Activated T-cell treated with anti-CD3 and anti-CD28 coated beads, Interleukin-2, amount 50 U/mL, for 48 hours (primary cell): Measurements from ENCODE around the gene MYOD1.

Experiments used
- DNase-seq, 2 experiments: peaks; one replicate each; pipeline ENCODE4 v3.0.0-alpha.2; 2020

Gene MYOD1

DNA sequence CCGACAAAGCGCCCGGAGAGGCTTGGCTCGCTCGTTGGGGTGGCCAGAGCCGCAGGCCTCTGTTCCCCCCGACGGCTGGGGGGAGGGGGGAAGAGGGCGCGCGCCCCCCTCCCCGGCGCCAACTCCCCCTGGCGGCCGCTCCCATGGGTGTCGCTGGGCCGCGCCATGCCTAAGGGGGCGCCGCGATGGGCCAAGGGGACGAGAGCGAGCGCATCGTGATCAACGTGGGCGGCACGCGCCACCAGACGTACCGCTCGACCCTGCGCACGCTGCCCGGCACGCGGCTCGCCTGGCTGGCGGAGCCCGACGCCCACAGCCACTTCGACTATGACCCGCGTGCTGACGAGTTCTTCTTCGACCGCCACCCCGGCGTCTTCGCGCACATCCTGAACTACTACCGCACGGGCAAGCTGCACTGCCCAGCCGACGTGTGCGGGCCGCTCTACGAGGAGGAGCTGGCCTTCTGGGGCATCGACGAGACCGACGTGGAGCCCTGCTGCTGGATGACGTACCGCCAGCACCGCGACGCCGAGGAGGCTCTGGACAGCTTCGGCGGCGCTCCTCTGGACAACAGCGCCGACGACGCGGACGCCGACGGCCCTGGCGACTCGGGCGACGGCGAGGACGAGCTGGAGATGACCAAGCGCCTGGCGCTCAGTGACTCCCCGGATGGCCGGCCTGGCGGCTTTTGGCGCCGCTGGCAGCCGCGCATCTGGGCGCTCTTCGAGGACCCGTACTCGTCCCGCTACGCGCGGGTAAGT is 16.6 kb downstream of the MYOD1 start:
- DNase-seq = no peak

DNA sequence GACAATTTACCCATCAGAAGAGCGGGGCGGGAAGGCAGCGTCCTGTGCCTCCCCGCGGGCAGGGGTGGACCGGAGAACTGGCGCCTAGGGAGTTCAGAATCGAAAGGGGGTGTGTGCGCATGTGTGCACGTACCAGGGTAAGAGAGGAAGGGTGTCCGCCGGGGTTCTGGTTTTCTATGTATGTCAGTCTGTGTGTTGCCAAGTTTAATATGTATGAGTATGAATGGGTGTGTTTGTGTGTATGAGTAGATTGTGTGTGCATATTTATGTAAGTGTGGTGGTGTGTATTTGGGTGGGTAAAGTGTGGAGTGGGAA is 17.2 kb downstream of the MYOD1 start:
- DNase-seq = no peak

DNA sequence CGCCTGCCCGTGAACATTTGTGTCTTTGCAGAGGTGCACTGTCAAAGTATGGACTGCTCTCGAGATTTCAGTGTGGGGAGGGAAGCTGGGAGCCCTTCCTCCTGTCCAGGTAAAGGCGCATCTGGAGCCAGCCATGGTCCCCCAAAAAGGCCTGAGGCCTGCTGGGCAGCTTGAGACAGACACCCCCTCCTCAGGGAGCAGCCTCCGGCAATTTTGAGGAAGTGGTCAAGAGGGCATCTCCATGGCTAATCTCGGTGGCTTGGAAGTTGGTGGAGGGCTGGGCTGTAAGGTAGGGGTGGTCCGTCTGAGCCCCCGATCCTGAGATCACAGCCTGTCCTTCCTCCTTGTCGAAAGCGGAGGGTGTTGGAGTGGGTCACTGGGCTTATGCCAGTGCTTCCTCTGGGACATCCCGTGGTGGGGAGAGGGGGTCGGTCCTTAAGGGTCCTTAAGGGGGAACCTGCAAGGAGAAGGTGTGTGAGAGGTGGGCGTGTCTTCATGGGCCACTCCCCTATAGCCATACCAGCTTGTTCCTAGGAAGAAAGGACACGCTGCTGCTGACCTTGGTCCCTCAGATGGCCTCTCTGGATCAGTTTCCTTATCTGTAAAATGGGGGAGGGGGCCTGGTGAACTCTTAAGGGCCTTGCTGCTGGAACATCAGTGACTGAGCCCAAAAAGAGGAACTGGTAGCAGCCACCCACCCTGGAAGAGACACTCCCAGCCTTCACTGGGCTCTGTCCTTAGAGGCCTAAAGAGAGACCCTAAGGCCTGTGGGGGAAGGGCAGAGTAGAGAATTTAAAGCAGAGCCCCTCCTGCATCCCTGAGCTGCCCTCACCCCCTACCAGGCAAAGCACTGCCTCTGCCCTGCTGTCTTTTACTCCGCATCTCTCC is 17.8 kb downstream of the MYOD1 start:
- DNase-seq = no peak

DNA sequence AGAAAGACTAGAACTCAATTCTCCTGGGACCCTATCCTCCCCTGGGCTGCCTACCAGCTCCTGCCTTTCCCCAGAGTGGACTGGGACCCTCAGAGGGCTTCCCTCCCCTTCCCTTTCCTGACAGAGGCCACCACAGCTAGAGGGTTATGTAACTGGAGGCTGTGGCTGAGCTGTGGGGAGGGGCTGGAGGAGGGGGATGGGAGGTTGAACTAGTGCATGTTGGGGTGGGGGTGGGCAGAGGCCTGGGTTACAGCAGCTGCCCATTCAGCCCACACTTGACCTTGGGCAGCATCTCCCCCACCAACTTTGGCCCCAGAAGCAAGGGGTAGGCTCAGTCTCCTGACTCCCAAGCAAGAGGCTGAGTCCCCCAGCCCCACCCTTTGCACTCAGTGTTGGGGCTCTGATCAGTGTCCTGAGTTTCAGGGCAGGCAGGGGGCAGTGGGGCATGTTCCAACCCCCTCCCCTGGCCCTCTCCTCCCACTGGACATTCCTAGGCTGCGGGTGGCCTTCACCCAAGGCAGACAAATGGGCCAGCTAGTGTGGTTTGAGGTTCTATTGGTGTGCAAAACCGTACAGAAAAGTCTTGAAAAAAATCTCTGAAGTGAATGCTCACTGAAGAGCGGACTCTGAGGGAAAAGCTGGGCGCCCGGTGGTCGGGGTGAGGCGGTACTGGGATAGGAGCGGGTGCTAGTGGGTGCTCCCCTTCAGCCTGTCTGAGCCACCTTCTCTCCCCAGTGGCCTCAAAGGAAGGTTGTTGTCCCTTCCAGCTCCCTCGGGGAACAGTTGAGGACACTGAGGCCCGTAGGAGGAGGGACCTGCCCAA is 19.0 kb downstream of the MYOD1 start:
- DNase-seq = no peak

DNA sequence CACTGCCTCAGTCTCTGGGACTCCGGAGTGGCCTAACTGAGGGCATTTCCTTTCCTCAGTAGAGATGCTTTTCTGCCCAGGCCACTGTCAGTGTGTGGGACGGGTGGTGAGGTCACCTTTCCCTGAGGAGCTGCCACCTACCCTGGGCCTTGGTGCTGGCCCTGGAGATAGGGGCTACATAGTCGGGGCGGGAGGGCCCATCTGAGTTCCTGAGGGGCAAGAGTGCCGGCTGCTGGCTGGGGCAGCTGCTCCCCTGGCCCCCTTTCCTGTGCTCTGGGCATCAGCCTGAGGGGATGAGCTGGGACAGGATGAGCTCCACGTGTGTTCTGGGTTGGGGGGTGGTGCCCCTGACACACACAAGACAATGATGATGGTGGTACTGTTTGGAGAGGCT is 20.6 kb downstream of the MYOD1 start:
- DNase-seq = no peak

DNA sequence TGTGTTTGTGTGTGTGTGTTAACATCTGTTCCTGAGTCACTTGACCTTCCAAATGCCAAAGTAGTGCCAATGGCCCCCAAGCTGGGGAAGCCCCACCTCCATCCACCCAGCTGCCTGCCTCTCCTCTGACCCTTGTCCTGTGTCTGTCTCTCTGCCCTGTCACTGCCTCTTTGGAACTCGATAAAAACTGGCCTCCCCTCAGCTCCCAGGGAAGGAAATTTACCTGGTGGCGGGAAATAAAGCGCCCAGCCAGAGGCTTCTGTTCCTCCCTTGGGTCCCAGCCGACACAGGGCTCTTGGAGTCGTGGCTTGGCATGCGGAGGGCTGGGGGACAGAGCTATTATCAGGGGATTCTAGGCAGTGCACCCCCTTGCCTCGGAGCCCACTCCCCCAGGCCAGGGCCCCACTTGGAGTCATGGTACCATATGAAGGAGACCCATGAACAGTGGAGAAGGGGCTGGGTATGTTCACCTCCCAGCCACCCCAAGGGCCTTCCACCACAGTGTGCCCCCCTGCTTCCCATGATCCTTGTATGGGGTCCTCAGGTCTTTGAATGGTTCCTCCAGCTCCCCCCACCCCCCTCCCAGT is 21.4 kb downstream of the MYOD1 start:
- DNase-seq = no peak

DNA sequence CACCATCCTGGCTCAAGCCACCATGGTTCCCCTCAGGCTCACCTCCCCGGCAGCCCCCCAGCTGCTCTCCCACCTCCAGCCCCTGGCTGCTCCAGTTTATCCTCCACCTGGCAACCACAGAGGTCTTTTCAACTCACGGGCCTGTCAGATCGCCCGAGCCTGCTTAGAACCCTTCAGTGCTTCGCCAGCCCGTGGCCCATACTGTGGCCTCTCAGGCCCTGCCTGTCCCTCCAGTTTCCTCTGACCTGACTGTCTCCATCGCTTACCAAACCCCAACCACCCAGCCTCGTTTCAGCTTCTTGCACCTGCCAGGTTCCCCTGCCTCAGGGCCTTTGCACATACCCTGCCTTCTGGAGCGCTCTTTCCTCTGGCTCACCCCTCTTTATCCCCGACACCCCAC is 22.1 kb downstream of the MYOD1 start:
- no peak for DNase-seq

DNA sequence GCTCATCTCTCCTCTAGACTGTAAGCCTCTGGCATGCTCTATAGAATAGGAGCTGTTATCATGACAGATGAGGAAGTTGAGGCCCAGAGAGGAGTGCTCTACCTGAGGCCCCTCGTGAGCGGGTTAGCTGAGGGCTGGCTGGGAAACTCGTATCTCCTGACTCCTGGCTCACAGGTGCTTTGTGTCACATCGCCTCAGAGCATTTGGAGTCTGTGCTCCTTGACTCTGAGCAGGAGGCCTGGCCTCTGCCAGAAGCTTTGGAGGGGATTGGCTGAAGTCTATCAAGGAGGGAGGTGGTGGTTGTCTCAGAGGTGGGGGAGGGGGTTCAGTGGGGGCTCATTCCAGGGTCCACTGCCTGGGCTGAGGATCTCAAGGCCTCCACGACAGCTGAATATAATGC is 22.6 kb downstream of the MYOD1 start:
- no peak for DNase-seq

DNA sequence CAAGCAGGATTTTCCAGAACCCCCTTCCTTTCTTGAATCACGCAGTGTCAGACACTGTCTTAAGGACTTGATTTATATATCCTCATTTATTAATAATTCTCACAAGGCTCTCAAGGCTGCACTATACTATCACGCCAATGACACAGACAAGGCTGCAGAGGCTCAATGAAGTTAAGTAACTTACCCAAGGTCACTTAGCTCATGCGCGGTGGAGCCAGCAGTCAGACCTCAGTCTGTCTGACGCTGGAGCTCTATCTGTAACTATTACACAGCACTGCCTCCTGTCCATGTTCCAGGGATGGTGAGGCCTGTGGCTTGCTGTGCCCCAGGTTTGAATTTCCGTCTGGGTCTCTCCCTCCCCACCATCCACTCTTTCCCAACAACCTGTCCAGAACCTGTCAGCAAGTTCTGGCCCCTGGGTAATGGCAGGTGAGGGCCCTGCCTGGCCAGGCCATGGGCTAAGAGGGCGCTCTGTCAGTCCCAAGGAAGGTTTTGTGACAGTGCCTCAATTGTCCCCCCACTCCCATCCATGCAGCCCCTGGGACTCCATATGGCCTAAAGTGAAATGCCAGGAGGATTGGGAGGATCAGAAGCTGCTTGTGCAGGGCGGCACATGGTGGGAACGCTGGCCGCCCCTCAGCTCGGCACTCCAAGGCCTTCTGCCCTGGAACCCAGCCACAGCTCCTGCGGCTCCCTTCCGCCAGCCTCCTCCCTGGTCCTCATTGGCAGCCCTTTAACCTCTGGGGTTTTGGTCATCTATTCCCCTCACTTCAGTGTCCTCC is 23.8 kb downstream of the MYOD1 start:
- no peak for DNase-seq

DNA sequence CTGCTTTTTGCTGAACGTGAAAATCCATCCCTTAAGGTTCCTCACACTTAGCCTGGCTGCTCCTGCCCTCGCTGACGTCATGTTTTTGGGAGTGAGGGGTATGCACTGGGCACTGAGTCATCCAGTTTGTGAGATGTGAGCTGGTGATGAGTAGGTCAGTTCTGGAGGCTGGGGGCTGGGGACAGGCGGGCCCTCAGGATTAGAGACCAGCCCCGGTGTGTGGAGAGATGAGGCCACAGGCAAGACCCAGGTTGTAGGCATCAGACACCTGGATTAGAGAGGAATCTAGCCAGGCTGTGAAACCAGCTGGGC is 24.4 kb downstream of the MYOD1 start:
- DNase-seq = no peak

DNA sequence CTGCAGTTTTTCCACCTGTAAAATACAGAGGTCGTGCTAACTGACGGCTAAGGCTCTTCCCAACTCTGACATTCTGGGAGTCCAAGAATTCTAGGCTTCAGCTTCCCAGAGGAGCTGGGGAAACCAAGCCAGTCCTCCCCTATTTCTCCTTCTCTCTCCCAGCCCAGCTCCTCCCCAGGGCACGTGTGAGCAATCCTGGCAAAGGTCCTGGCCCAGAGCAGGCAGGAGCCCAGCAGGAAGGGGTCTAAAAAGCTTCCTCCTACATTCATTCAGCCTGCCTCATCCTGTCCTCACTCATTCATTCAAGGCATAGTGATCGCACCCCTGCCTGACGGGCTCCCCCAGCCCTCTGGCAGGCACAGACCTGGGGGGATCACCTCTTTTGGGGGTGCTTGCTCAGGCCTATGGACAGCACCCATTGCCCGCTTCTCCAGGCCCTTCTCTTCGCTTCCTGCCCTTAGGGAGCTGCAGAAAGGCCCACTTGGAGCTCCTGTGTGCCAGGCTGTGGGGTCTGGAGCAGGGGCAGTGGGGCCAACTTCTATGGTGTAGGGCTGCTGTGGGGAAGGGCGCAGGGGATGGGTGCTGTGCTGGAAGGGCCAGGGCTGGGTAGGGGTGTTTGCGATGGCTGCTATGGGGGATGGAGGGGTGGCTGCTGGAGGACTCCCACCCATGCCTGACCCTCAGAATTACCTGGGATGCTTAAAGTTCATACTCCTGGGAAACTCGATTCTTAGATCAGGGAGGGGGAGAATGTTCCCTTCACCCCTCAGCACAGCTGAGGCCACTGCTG is 25.0 kb downstream of the MYOD1 start:
- no peak for DNase-seq

DNA sequence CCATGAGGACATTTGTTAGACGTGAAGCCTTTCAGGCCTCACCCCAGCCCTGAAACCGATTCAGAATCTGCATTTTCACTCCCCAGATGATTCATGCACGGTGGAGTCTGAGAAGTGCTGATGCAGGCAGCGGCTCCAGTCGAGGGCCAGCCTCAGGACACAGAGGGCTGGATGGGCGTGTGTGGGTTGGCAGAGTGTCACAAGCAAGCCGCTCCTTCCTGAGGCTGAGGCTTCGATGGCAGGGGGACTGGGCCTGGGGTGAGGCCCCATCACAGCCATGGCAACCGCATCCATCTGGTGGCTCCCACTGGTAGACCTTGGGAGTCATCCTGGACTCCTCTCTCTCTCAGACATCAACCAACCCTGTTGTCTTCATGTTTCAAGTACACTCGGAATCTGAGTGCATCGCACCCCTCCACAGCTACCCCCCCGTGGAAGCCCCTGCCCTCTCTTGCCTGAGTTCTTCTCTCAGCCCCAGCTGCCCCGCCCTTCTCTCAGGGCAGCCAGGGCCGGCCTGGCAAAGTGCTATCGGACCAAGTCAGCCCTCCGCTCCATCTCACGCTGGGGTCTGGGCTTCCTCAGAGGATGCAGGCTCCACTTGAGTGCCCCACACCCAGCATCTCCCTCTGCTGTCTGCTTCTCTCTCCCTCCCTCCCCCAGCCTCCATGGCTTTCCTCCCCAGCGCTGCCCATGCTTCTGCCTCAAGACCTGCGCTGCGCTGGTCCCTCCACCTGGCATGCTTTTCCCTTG is 25.8 kb downstream of the MYOD1 start:
- DNase-seq = no peak

DNA sequence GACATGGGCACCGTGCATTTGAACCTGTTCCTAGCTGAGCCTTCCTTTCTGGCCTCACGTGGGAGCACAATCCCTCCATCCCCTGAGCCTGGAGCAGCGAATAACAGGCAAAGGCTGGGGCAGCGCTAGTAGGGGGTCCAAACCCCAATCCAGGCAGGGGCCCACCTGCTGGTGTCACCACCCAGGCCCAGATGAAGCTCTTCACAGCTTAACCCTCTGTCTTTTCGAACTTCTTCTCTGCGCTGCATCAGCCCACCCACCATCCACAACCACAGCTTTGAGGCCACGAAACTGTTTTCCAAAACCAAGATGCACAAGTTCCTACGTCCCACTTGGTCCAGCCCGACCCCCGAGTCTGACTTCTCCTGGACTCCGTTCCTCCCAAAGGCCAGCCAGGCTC is 26.7 kb downstream of the MYOD1 start:
- no peak for DNase-seq

DNA sequence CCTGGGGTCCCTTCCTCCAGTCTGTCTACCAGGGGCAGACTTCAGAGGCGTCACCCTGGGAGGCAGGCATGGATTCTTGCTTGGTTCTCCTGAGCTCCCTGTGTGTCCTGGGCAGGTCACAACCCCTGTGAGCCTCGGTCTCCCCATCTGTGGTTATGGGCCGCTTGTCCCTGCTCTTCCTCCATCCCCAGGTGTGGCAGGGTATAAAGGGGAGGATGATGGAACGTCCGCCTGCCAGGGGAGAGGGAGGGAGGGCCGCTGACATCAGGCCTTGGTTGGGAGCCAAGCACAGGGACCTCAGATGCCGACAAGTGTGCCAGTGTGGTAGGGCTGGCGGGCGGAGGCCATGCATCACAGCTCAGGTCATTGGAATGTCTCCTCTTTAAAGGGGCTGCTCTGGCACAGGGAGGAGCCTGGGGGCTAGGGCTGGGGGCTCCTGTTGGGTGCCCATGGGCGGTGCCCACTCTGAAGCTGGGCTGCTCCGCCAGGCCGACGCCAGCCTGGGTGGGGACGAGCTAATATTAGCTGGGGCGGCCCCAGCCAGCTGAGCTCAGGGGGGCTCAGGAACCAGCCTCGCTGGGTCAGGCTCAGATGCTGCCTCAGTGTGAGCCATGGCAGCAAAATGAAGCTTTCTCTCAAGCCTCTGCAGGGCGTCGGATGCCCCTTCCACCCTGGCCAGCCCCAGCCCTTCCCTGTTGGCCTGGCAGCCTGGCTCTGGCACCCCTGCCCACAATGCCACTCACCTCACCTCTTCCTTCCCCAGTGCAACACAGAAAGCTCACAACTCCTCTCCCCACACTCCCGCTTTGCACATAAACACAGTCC is 28.0 kb downstream of the MYOD1 start:
- no peak for DNase-seq

DNA sequence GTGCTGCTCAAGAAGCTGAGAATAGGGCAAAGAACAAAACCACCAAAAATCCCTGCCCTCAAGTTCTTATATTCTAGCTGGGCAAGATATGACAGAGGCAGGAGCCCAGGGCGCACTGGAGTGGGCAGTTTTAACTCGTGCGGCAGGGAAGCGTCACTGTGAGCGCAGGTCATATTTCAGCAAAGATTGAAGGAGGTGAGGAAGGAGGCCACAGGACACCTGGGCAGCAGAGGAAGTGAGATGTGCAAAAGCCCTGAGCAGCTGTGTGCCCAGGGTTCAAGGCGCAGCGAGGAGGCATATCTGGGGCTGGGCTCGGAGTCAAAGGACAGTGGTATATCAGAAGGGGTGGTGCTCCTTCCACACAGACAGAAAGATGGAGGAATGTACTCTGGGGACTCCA is 28.7 kb downstream of the MYOD1 start:
- DNase-seq = no peak

DNA sequence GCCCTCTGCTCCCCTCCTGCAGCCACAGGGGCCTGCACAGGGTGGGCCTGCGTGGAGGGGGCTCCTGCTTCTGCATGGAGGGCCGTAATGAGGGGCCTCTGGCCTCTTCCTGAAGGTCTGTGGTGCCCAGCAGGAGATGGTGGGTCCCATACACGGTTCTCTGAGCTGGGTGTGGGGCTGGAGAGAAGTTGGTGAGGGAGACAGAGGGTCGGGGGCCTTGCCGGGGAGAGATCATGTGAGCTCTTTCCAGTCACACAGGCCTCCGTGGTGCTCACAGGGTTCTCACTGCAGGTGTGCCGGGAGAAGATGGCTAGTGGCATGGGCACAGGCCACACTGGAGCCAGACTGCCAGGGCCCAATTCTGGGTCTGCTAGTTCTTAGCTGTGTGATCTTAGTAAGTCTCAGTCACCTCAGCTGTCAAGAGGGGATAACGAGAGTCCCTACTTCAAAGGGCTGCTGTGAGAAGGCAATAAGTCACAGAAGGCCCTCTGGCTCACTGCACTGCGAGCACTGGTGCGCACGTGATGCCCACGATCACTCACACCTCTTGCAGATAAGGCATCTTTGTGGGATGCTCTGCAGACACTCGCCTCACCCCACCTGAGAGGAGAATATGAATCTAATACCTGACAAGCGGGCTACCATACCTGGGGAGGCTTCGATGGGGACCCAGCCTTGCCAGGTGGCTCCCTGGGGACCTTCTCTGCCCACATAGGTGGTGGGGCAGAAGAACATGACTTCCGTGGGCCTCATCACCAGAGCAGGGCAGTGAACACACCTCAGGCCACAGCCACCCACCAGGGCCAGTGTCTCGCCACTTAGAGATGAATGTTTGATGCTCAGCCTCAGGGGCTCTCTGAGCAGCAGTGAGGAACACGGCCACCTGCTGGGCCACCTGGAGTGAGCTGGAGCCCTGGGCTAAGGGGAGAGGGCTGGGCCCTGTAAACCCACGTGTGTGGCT is 29.7 kb downstream of the MYOD1 start:
- DNase-seq = no peak

DNA sequence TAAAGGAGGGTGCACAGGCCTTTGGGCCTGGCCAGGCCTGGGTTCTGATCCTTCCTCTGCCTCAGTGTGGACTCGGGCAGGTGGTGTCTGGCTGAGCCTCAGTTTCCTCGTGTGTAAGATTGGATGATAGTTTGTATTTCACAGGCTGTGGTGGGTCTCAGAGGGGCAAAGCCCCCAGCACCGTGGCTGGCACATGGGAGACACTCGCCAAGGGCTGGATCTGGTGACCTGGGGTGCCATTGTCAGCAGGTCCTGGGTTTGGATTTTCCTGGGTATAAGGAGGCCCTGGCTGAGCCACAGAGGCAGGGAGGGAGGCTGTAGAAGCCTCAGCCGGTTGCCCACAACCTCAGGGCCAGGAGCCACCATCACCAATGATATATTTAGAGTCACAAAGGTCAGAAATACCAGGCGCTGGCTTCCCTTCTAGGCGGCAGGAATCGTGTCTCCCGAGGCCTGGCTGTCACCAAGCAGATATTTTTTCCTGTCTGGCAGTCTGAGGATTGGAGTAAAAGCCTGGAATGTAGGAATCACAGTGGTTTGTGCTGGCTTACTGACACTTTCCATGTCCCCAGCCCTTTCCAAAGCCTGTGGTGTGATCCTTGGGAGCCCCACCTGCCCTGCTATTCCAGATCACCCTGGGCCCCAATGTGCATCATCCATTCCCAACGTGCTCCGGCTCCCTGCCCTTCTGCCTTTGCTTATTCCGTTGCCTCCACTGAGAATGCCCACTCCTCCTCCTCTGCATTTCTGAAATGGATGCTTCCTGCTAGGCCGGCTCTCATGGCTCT is 30.8 kb downstream of the MYOD1 start:
- no peak for DNase-seq

DNA sequence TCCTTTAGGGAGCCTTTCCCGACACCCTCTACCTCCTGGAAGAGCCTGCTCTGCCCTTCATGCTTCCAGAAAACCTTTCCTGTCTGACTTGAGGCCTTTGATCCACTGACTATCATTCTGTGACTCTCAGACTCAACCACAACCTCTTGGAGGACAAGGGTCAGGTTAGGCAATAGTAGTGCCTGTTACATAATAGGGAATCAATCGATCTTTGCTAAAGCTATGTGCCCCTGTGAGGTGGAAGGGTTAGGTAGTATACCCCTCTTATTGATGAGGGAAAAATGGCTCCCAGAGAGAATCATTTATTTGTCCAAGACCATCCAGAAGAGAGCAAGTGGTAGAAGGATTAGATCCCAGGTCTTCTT is 31.4 kb downstream of the MYOD1 start:
- no peak for DNase-seq
